Gastroesophageal sphincter (tissue), 3 donors: Measurements from ENCODE around the gene PCSK4.

Experiments
- POLR2A ChIP-seq, 2 donors: fragments of 450-650 bp; IDR thresholded peaks; one replicate each; pipeline ENCODE4 v1.6.1; 2017; ENCODE audit warnings: antibody characterized with exemption in 2 of 2, mild to moderate bottlenecking in 2 of 2, moderate library complexity in 1 of 2
- TF ChIP-seq, protein P1 (sequence below), 4 experiments: fragments of 200-600 bp in 2 of 4; fragments of 450-650 bp in 2 of 4; sonication (generic) in 1 of 4; IDR thresholded peaks; one replicate each; pipeline ENCODE4 v1.5.1; 2017 to 2019; ENCODE audit warnings: antibody characterized with exemption in 4 of 4, mild to moderate bottlenecking in 2 of 4, moderate library complexity in 2 of 4

DNA sequence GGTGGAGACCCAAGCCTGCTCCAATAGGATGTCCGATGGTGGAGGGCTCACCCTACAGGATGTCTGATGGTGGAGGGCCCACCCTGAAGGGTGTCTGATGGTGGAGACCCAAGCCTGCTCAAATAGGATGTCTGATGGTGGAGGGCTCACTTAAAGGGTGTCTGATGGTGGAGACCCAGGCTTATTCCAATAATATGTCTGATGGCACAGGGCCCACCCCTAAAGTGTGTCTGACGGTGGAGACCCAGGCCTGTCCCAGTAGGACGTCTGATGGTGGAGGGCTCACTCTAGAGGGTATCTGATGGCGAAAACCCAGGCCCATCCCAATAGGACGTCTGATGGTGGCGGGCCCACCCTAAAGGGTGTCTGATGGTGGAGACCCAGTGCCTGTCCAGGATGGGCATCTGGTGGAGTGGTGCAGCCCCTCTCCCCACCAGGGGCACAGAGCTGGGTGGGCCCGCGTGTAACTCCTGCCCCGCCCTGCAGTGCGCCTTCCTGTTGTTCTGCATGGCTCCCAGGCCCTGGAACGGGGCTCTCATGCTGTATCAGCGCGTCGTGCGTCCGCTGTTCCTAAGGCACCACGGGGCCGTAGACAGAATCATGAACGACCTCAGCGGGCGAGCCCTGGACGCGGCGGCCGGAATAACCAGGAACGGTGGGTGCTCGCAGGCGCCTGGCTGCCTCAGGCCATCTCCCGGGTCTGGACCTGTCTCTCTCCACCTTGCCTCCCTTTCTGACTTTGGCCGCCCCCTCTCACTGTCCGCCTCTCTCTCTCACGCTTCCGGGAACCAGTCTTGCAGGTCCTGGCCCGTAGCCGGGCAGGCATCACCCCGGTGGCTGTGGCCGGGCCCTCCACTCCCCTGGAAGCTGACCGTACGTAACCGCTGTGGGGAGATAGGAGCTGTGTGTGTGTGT, 5.9 kb upstream of the PCSK4 start:
- no peak for TF ChIP-seq POLR2A (IDR thresholded peaks at IDR 0.05)
- TF ChIP-seq, protein P1, sequence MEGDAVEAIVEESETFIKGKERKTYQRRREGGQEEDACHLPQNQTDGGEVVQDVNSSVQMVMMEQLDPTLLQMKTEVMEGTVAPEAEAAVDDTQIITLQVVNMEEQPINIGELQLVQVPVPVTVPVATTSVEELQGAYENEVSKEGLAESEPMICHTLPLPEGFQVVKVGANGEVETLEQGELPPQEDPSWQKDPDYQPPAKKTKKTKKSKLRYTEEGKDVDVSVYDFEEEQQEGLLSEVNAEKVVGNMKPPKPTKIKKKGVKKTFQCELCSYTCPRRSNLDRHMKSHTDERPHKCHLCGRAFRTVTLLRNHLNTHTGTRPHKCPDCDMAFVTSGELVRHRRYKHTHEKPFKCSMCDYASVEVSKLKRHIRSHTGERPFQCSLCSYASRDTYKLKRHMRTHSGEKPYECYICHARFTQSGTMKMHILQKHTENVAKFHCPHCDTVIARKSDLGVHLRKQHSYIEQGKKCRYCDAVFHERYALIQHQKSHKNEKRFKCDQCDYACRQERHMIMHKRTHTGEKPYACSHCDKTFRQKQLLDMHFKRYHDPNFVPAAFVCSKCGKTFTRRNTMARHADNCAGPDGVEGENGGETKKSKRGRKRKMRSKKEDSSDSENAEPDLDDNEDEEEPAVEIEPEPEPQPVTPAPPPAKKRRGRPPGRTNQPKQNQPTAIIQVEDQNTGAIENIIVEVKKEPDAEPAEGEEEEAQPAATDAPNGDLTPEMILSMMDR (IDR thresholded peaks at IDR 0.05): no peak
